Nephron progenitor cell (in vitro differentiated cells): ENCODE data around the gene UBE3B.

Source experiments
- DNase-seq: peaks from one replicate; pipeline ENCODE4 v3.0.0; 2021
- H3K27ac Mint-ChIP-seq: 2 replicates; pipeline ENCODE4 v1.8.0; 2021; ENCODE audit warnings: mild to moderate bottlenecking, moderate library complexity, mixed read lengths
- H3K27me3 Mint-ChIP-seq: 2 replicates; pipeline ENCODE4 v1.8.0; 2021; ENCODE audit warnings: mild to moderate bottlenecking, low read depth, mixed read lengths; ENCODE audit not compliant: poor library complexity
- H3K36me3 Mint-ChIP-seq: 2 replicates; pipeline ENCODE4 v1.8.0; 2021; ENCODE audit warnings: low read depth, mixed read lengths
- H3K4me1 Mint-ChIP-seq: 2 replicates; pipeline ENCODE4 v1.8.0; 2021; ENCODE audit warnings: mixed read lengths
- H3K4me3 Mint-ChIP-seq: 2 replicates; pipeline ENCODE4 v1.8.0; 2021; ENCODE audit warnings: mild to moderate bottlenecking, moderate library complexity, mixed read lengths
- H3K9me3 Mint-ChIP-seq: 2 replicates; pipeline ENCODE4 v1.8.0; 2021; ENCODE audit warnings: mild to moderate bottlenecking, moderate library complexity, mixed read lengths
- TF ChIP-seq, protein P1 (sequence below): fragments of 200-600 bp; sonication (generic); IDR thresholded peaks from 2 replicates; pipeline ENCODE4 v1.5.0; 2021; ENCODE audit warnings: antibody characterized with exemption

The UBE3B gene

DNA sequence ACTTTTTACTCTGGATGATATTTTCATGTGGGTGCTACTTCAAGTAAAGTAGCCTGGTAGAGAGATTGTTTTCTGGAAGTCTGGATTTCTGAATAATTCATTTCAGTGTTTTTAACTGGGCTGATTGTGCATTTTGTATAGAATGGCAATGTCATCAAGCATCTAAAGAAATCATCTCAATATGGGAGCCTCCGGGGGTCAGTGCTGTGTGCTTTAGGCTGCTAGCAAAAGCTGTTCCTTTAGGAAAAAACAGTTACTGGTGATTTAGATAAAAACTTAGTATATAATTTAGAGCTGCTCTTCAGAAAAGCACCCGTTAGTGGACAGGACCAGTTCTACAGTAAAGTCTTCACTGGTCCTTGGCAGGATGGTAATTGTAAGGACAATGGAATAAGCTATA is 5.1 kb downstream of the UBE3B start:
- peaks cover 19% of the 10 kb centered on the region for H3K36me3 Mint-ChIP-seq
- TF ChIP-seq, protein P1, sequence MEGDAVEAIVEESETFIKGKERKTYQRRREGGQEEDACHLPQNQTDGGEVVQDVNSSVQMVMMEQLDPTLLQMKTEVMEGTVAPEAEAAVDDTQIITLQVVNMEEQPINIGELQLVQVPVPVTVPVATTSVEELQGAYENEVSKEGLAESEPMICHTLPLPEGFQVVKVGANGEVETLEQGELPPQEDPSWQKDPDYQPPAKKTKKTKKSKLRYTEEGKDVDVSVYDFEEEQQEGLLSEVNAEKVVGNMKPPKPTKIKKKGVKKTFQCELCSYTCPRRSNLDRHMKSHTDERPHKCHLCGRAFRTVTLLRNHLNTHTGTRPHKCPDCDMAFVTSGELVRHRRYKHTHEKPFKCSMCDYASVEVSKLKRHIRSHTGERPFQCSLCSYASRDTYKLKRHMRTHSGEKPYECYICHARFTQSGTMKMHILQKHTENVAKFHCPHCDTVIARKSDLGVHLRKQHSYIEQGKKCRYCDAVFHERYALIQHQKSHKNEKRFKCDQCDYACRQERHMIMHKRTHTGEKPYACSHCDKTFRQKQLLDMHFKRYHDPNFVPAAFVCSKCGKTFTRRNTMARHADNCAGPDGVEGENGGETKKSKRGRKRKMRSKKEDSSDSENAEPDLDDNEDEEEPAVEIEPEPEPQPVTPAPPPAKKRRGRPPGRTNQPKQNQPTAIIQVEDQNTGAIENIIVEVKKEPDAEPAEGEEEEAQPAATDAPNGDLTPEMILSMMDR, result no peak
- H3K27me3 Mint-ChIP-seq, result no peaks in the 10 kb centered on the region
- peaks cover 19% of the 10 kb centered on the region for H3K4me1 Mint-ChIP-seq
- no peak overlapping the region for H3K4me3 Mint-ChIP-seq
- DNase-seq, result no peak
- H3K27ac Mint-ChIP-seq, result no peak overlapping the region
- H3K9me3 Mint-ChIP-seq, result no peaks in the 10 kb centered on the region

DNA sequence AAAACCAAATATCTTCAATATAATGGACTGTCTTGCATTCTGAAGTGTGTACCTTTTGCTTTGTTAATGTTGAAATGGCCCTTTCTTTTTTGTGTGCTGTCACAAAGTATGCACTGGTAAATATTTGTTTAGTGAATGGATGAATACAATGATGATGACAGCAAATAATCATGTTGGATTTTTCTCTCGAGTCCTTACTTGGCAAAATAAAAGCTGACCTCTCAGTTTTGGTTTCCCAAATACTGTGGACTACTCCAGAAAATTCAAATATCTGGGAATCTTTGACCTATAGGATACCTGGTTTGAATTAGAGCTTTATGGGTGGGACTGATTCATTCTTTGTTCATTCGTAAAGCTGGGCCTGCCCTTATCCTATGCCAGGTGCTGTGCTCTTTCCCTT is 5.5 kb downstream of the UBE3B start:
- H3K27me3 Mint-ChIP-seq, result no peaks in the 10 kb centered on the region
- H3K4me1 Mint-ChIP-seq, result peaks cover 17% of the 10 kb centered on the region
- no peak overlapping the region for H3K4me3 Mint-ChIP-seq
- no peak for DNase-seq
- no peaks in the 10 kb centered on the region for H3K9me3 Mint-ChIP-seq
- H3K27ac Mint-ChIP-seq, result no peak overlapping the region
- TF ChIP-seq, protein P1, result no peak
- H3K36me3 Mint-ChIP-seq, result peaks cover 19% of the 10 kb centered on the region

DNA sequence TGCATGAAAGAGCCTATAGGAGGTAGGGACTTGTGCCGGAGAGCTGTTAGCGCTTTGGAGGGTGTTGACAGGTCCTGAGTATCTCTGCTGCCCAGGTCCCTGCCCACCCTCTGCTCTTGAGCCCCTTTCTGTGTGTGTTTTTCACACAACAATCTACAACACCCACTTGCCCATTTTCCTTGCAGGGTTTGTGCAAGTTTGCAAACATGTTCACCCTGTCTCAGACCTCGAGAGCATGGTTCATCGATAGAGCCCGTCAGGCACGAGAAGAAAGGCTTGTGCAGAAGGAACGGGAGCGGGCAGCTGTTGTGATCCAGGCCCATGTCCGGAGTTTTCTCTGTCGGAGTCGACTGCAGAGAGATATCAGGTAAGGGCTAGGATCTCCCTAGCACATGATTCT is 5.9 kb downstream of the UBE3B start:
- TF ChIP-seq, protein P1, result no peak
- no peak for DNase-seq
- peaks cover 12% of the 10 kb centered on the region for H3K4me1 Mint-ChIP-seq
- no peak overlapping the region for H3K27ac Mint-ChIP-seq
- no peak overlapping the region for H3K4me3 Mint-ChIP-seq
- peaks cover 20% of the 10 kb centered on the region for H3K36me3 Mint-ChIP-seq
- no peaks in the 10 kb centered on the region for H3K27me3 Mint-ChIP-seq
- no peaks in the 10 kb centered on the region for H3K9me3 Mint-ChIP-seq

DNA sequence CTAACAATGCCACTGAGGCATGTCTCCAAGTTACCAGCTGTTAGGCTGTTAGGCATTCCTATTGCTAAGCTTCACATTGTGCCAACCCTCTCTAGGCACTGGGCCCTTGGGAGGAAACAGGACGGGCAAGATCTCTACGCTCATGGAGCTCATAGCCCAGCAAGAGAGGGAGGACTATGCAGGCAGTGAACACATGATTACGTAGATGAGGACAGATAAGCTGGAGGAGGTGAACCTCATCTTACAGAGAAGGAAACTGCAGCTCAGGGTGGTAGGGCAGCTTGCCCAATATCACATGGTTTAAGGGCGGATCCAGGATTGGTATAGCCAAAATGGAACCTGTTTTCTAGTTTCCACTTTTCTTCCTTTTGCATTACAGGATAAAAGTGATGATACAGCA is 7.8 kb downstream of the UBE3B start:
- H3K27ac Mint-ChIP-seq, result no peak overlapping the region
- peaks cover 36% of the 10 kb centered on the region for H3K36me3 Mint-ChIP-seq
- TF ChIP-seq, protein P1, result no peak

DNA sequence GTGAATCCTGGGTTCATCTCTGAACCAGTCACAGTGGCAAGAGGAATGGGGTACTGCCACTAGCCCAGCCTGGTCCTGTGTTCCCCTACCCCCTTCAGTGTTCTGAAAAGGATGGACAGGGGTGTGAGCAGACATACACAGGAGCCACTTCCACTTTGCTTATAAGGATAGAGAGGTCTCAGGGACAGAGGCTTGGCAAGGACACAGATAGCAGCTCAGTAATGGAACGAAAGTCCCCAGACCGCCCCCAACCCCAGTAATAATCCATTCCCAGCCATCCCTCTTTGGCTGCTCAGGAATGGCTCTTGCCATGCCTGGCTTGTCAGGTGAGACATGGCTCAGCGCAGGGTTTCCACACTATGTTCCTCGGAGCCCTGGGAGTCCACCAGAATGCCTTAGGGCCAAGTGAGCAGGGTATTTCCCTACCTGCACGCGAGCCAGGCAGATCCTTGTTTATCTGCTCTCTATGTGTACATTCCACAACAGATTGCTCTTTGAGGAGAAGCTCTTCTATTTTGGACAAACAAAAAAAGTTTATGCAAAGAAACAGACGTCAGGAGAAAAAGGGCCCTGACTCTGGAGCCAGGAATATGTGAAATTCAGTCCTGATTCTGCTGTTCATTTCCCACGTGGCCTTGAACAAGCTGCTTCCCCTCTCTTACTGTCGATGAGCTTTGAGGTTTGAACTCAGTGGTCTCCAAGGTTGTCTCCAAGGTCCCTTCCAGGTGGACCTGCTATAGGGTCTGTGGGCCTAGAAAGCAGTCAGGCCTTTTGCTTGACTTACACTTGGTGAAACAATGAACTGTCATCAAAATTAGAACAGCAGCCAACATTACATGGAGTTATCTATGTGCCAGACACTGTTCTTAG is 10.0 kb downstream of the UBE3B start:
- Mint-ChIP-seq H3K9me3 (no peaks in the 10 kb centered on the region), H3K27ac (no peak overlapping the region), H3K27me3 (no peaks in the 10 kb centered on the region), H3K4me3 (no peak overlapping the region), H3K36me3 (peaks cover 44% of the 10 kb centered on the region), H3K4me1 (no peaks in the 10 kb centered on the region)
- DNase-seq, result no peak
- TF ChIP-seq, protein P1, result no peak

More for the DNA sequence above, 7.8 kb downstream of the UBE3B start:
- DNase-seq, result no peak
- Mint-ChIP-seq H3K9me3 (no peaks in the 10 kb centered on the region), H3K27me3 (no peaks in the 10 kb centered on the region), H3K4me3 (no peak overlapping the region), H3K4me1 (no peaks in the 10 kb centered on the region)
